GM18517 (cell line): Measurements from ENCODE around the gene TBCC.

Source experiments
- ATAC-seq: cut with Tn5 transposase; IDR thresholded peaks from one replicate; pipeline ENCODE4 v1.9.1; 2021; ENCODE audit warnings: mild to moderate bottlenecking, moderate library complexity; ENCODE audit not compliant: unreplicated experiment

Gene TBCC

GRCh38 chr6:42771741-42772100 lies 25.8 kb upstream of the TBCC start:
- ATAC-seq = no peak

- ATAC-seq = no peak
These were observed 23.9 kb upstream of the TBCC start for GRCh38 chr6:42769836-42770235.

- ATAC-seq = no peak
These were observed 23.1 kb upstream of the TBCC start for GRCh38 chr6:42769051-42769450.

GRCh38 chr6:42766163-42766670 lies 20.3 kb upstream of the TBCC start:
- no peak for ATAC-seq

- no peak for ATAC-seq
These were observed 19.2 kb upstream of the TBCC start for GRCh38 chr6:42764911-42765648.

- no peak for ATAC-seq
These were observed 17.0 kb upstream of the TBCC start for GRCh38 chr6:42762950-42763349.

GRCh38 chr6:42762426-42762859 lies 16.5 kb upstream of the TBCC start:
- no peak for ATAC-seq

GRCh38 chr6:42761287-42762067 lies 15.6 kb upstream of the TBCC start:
- no peak for ATAC-seq

- no peak for ATAC-seq
These were observed 13.0 kb upstream of the TBCC start for GRCh38 chr6:42758756-42759430.

GRCh38 chr6:42756722-42757121 lies 10.8 kb upstream of the TBCC start:
- ATAC-seq = no peak

- ATAC-seq = no peak
These were observed 8.9 kb upstream of the TBCC start for GRCh38 chr6:42754759-42755158.

- ATAC-seq = no peak
These were observed 5.2 kb upstream of the TBCC start for GRCh38 chr6:42751055-42751454.

- ATAC-seq = no peak
These were observed 2.4 kb upstream of the TBCC start for GRCh38 chr6:42748203-42748898.

- ATAC-seq = peak; percentile 51
These were observed 824 bp upstream of the TBCC start for GRCh38 chr6:42746463-42747391.

- ATAC-seq = no peak
These were observed 742 bp downstream of the TBCC start for GRCh38 chr6:42745083-42745639.

- ATAC-seq = no peak
These were observed 1.5 kb downstream of the TBCC start for GRCh38 chr6:42744351-42744893.

GRCh38 chr6:42742116-42742894 lies 3.6 kb downstream of the TBCC start:
- ATAC-seq = no peak

GRCh38 chr6:42740725-42741124 lies 5.2 kb downstream of the TBCC start:
- no peak for ATAC-seq

- no peak for ATAC-seq
These were observed 9.9 kb downstream of the TBCC start for GRCh38 chr6:42735976-42736375.
